Stimulated activated CD4-positive, alpha-beta T cell treated with anti-CD3 and anti-CD28 coated beads, Interleukin-4, amount 100 ng/mL, for 1 hour (primary cell): Measurements from ENCODE around the gene LRRC36.
A peak's percentile ranks its signal among the peaks of the same experiment; 100 is the strongest.

ENCODE experiments used
- DNase-seq: peaks from one replicate; pipeline ENCODE4 v3.0.0-alpha.2; 2020

The LRRC36 gene

DNA sequence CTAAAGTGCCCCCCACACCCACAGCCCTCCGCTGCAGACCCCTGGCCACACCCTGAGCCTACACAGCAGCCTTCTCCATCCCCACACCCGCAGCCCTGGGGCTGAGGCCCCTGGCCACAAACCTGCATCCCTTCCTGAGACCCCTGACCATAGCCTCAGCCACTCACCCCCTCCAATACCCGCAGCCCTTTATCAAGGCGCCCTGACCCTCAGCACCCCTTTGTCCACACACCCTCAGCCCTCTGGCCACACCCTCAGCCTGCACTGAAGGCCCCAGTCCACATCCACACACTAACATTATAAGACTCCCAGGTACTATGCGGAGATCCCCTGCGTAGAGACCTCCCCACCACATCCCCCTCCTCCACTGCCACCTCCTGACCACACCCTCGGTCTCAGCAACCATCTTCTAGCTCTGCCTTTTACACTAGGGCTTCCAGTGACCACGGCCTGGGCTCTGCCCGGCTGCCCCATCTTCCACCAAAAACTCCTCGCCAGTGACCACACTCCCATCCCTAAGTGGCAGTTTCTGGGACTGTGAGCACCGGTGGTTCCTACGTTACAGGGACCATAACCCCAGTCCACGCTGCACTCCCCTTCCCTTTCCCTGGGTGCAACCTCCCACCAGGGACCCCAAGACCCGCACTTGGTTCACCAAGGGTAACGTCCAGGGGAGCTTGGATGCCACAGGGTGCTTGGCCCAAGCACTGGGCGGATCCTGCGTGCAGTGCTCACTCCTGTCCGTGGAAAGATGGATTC is 65.9 kb downstream of the LRRC36 start:
- DNase-seq, result no peak

DNA sequence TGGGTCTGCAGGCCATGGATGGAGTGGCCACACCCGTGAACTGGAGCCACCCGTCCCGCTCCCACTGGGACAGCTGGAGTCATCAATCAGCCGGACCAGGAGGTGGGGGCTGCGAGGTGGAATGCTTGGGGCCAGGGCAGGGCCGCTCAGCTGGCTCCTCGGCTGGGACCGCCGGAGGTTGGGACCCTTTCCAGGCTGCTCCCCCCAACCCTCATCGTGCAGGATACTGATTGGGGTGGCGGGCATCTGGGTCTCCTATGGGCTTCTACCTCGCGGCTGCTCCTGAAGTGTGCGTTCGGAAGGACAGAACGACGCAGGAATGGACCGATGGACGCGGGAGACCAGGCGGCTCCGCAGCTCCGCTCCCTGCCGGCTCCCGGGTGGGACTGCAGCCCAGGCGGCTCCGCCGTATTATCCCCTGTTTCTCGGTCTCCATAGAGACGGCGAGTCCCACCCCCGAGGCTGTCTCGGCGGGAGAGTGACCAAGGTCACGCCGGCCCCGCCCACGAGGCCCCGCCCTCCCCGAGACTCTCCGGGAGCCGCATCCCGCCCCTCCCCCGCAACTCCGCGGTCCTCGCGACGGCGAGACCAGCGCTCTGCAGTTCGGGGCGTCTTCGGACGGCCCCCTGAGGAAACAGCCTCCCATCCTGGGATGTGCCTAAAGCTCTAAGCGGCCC is 66.6 kb downstream of the LRRC36 start, which contains the start of gene TPPP3:
TSS of gene TPPP3 (minus strand) at position 388 of the 677 bp plus-strand sequence. CDS start 2,387 bp downstream, outside the sequence.
- DNase-seq, result peak; percentile 42

DNA sequence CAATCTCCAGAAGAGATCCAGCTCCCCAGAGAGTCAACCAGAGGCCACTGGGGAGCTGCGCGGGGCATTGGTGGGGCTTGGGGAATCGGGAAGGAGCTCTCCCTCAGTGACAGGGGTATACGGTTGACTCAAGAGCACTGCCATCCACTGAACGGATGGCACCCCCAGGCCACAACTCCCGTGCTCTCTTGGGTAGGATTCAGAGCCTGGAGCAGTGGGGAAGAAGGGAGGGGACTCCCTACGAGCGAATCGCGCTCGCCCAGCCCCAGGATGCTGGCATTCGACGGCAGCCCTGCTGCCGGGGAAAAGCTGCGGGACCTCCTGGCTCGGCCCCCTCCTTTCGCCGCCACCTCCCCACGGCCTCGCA is 67.2 kb downstream of the LRRC36 start:
- DNase-seq, result no peak

DNA sequence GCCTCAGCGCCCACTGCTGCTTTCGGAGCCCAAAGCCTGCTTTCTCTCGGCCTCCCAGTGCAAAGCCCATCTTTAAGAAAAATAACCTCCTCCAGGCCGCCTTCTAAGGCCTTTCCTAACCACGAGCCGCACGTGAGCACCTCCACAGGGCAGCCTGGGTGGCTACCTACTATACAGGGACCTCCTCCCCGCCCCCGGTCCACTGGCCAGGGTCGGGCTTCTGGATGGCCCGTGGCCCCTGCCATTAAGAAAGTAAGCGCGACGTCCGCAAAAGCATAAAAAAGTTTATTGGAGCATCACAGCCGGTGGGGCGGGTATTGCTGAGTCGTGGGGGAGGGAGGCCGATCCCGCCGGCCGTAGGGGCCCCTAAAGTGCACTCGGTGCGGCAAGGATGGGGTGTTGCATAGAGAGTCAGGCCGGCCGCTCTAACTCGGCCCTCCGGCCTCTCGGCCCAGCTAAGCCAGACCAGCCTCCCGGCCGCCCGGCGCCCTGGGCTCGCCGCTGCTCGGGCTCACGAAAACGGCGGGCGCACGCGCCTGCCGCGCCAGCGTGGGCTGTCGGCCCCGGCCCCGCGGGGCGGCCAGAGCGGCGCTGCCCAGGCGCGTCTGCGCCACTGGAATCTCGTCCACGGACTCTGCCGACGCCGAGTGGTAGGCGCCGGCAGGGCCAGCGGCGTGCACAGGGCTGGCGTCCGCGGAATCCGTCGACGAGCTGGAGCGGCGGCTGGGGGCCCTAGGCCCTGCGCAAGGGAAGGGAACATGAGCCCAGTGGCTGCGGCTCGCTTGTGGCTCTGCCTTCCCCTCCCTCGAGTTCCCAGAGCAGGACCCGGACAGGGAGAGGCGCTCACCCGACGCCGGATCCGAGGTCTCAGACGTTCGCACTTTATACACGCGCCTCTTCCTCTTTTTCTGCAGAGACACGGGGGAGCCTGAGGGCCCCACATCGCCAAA is 67.8 kb downstream of the LRRC36 start:
- DNase-seq, result no peak

DNA sequence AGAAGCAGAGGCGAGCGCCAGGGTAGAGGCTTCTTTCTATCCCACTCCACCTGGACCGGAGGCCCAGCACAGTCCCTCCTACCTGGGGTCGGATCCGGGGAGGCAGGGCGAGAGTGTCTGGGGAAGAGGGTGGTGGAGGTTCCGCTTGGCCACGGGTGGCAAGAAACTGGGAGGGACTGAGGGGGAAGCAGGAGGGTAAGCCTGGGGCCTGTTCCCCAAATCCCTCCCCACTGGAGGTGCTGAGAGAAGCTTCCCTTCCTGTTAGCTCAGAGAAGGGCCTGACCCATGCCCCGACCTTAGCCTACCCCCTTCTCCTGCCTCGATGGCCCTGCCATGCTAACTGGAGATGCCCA is 68.5 kb downstream of the LRRC36 start:
- no peak for DNase-seq

DNA sequence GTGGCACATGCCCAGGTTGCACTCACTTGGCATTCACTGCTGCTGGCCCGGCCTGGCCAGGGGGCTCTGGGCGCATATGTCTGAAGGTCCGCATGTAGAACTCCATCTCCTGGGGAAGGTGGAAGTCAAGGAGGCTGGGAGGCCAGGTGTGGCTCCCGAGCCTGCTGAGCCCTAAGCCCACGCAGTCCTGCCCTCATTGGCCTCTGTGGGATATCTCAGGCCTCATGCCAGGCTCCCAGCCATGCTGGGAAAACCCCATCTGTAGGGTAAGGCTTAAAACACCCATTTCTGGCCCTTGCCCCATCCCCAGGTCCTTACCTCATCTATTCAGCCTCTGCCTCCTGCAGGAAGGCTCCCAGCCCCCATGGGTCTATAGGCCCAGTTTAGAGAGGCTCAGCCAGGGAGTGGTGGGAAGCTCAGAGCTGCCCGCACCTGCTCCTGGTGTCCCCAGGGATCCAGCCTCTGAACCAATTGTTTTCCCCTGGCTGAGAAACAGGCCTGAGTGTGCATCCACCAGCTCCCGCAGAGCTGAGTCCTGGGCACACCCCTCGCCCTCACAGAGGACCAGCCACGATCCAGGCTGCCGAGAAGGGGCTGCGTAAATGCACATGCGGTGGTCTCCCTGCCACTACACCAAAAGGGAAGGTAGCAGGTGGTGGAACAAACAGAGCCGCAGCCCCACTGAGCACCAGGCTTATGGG is 69.0 kb downstream of the LRRC36 start:
- DNase-seq, result no peak

DNA sequence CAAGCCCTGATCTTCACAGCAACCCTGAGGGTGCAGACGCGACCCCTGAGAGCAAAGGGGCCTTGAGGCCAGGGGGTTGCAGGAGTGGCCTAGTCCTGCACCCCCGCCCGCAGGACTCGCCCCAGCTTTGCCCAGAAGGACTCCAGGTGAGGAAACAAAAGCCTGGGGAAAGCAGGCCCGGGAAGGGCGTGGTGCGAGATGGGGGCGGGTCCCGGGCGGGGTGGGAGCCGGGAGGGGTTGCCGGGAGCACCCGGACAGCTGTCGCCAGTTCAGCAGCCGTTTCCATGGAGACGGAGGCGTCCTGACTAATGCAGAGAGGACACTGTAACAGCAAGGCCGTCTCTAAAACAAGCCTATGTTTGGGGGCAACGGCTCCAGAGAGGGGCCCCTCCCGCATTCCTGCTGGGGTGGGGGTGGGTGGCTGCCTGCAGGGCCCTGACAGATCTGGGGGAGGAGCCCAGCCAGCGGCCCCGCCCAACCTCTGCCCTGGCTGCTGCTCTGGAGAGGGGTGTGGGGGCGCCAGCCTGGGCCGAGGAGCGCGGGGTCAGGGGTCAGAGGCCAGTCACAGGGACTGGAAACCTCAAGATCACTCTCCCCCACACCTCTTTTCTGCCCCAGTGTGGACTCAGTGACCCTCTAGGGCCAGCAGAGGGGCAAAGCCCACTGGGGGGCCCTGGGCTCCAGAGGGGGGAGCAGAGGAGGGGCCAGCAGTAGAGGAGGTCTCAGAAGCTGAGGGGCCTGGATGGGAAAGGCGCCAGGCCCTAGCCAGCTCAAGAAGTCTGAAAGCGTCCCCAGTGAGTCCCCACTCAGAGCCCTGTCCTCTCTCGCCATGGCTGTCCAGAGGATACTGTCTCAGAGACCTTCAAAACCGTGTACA is 69.8 kb downstream of the LRRC36 start:
- no peak for DNase-seq

DNA sequence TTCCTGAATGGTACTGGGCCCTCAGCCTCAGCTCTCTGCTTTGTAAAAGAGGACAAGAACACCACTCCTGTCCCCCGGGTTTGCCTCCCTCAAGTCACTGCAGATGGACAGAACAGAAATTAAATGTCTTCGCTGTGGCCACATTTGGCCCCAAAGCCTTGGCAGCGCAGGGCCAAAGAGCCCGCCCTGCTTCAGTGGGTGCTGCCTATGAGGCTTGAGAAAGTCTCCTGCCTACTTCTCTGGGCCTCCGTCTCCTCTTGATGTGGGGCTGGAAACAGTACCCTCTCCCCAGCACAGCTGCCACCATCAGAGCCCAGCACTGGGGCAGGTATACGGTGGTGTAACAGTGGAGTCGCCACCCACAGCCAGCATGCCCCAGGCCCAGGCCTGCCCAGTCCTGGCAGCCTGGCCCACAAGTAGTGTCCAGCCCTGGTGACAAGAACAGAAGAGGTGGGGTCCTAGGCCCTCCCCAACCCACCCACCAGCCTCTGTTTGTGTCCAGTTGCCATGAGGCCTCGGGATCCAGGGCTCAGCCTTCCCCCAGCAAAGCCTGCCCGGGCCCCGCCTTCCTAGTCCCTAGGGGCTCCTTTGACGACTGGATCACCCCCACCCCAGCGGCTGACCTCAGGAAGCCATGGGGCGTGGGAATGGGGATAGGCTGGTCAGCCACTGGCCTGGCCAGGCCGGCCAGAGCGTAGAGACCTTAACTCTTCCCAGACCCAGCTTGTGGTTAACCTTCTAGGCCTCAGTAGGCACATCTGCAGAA is 70.6 kb downstream of the LRRC36 start:
- DNase-seq, result no peak

DNA sequence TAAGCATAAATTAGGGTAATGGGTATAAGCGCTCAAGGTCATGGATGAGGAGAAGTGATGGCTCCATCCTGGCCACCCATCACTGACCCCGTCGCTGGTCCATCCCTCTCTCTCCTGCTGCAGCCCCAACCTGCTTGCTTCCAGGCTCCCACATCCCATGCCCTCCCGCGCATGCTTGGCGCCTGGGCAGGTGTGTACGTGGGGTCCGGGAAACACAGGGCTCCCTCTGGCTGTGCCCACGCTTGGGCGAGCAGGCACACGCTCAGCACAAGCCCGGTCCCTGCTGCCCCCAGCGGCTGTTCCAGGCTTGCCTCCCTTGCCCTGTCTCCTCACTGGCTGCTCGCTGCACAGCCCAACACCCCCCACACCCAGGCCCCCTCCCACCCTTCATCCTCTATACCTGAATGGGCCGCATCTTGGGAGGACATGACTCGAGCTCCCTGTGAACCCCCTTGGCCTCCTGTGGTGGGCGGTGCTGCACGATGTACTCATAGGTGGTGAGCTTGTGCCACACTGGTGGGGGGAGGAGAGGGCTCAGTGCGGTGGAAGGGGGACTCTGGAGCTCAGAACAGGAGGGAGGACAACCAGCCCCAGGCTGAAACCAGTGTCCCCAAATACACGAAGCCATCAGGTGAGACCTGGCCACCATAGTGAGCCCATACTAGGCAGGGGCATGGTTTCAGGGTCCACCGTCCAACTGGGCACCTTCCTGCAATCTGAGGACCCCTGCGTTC is 71.4 kb downstream of the LRRC36 start:
- DNase-seq, result no peak

DNA sequence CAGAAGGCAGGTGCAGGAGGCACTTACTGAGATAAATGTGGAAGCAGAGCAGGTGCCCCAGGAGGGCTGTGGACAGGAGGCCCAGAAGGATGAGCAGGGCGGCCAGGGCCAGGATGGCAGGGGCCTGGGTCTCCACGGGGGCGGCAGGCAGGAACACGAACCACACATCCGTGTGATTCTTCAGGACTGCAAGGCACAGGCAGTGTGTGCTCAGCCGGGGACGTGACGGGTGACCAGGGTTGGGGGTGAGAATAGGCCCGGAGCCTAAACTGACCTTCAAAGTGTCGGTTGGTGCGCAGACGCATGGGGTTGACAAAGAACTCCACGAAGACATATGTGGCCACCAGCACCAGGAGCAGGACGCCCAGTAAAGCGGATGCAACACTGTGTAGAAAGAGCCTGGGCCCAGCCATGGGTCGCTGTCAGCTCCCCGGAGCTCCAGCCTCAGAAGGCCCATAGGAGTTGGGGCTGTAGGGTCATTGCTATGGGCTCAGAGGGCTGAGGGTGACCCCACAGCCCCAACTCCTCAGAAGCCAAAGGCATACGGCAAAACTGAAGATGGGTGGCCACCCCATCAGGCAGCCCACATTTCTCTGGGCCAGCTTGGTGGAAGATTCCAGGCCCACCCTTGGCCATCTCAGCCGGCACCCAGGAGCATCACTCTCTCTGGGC is 72.1 kb downstream of the LRRC36 start:
- no peak for DNase-seq

DNA sequence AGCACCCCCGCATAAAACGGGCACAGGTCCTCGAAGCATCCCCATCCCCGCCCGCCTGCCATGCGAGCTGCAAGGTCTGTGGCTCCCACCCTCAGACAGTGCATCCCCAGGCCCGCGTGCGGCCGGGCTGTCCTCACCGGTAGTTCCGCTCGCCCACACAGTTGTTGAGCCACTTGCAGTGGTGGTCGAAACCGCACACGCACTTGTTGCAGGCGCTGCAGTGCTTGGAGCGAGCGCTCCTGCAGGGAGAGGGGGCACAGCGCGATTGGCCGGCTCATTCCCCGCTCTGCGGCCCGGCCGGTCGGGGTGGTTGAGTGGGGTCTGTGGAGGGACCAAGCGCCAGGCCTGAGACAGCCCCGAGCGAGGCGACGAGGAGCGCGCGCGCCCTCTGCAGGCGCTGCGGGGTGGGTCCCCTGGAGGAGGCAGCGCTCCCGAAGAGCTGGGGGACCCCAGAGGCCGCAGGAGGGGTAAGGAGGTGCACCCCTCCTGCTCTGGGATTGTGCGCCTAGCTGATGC is 72.7 kb downstream of the LRRC36 start:
- DNase-seq, result peak; percentile 61

DNA sequence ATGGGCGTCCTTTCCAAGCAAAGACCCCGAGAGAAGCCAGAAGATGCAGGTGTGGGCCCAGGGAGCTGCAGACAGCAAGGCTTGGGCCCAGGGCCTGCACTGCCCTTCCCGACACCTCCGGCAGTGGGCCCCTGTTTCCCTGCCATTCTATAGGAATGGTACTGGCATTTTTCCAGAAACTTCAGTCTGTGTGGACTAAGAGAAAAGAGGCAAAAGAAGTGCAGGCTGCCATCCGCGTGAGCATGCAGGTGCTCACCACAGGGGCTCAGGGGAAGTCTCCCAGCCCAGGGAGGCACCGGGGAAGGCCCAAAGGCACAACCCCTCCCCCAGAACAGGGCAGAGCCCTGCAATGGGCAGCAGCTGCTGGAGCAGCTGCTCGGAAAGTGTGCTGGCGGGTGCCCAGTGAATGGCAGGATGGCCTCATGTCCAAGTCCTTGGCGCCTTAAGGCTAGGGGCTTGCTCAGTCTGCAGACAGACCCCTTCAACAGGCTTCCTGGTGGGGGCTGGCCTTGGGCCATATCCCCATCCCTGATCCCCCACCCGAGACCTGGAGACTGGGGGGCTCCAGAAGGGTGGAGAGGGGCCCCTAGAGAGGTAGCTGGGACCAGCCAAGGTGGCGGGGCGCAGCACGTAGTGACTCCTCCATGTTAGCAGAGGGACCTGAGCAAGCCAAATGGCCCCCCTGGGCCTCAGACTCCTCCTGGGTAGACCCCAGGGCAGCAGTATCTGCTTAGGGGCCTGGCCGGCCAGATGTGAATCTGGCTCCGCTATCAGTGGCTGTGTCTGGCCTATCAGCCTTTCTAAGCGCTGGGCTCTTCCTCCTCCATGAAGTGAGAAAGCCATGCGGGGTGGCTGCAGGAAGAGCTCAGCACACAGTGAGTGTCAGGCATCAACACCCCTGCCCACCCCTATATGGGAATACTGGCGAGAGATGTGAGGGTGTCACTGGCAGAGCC is 73.4 kb downstream of the LRRC36 start:
- DNase-seq, result no peak

DNA sequence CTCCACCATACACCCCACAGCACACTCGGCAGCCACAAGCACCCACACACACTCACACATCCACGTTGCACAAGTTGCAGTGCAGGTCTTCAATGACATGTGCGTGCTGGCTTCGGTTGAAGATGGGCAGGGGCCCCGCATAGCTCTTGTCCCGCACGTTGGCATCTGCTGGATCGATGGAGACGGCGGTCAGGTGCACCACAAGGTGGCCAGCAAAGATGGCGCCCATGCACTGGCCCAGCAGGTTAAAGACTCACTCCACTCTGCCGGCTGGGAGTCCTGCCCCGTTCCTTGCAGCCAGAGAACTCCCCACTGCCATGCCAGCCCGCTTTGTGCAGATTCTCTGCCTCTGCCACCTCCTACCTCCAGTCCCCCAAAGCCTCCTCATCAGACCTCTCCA is 74.3 kb downstream of the LRRC36 start:
- no peak for DNase-seq

DNA sequence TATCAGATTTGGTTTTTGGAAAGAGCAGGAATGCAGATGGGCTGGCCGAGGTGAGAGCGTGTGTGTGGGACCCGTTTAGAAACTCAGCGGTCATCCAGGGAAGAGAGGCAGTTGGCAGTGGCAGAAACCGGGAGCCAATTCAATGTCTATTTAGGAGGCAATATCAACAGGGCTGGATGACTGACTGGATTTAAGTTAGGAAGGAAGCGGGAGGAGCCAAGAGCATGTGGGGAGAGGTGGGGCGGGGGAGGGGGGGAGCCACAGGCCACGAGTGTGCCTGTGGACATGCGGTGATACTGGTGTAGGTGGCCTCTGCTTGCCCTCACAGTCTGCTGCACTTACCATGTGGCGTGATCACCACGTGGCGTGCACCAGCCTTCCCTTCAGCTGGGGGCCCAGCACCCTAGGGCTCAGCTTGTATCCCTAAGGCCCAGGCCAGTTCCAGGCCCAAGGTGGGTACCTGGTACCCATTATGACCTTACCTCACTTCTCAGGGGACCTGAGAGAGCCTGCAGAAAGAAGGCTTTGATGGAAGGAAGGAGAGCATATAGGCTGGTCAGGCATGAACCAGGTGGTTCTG is 77.5 kb downstream of the LRRC36 start:
- DNase-seq, result no peak

DNA sequence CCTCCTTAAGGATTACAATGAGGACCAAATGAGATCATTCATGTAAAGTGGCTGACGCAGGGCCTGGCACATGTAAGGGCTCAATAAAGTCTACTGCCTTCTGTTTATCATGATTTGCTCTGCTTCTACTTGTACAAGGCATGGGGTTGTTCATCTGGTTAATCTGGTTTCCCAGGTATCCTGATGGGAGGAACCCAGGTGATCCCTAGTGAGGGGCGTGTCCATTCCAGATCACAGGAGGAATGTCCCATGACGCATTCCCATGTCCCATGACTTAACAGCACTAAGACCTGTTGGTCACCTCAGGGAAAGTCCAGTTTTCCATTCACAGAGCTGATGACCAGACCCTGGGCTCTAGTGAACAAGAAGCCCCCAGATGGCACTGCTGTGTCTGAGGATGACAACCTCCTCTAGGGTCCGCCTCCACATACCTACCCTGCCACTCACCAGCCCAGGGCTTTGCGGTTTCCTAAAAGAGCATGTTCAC is 78.2 kb downstream of the LRRC36 start:
- no peak for DNase-seq

DNA sequence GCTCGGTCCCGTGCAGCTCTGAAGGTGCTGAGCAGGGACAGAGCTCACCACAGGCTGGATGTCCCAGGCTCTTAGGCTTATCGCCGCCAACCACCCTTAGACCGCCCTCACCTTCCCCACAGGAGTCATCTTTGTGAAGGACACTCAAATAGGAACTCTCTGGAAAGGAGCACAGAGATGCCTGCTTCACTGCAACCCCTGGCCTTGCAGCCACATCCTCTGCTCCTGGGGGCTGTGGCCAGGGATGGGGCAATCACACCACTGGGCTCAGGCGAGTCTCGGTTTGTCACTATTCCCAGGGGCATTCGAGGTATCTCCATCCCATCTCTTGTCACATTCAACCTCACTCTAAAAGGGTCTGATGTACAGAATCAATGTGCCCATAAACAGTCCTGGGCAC is 78.7 kb downstream of the LRRC36 start:
- DNase-seq, result no peak

DNA sequence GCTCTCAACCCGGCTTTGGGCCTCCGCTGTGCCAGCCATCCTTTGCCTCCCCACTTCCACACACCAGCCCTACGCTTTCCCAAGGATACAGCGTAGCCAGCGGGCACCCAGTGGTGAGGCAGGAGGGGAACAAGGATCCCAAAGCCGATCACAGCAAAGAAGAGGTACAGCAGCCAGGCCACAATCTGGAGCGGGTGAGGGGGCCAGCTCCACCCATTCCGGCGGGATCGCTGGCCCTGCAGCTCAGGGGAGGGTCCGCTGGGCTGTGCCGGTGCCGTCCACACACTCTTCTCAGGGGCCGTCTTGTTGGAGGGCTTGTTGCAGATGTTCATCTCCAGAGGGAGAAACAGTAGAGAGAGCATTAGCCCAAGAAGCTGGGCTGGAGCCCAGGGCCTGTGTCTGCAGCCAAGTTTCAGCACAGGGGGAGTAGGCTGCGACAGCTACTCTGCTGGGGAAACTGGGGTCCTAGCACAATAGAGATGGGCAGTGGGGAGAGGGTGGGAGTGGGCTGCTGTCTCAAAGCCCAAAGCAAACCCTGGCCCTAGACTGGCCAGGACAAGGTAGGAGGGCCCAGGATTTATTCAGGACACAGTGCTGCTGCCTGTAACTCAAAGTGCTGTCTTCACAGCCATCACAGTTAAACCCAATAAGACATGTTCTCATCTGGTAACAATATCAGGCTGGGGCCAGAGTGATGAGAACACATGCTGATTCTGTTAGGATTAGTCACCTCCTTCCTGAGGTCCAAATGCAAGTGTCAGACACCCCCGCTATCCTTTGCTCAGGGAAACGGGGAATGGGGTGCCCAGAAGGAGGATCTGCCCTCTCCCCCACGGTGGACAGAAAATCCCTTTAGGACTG is 79.7 kb downstream of the LRRC36 start:
- DNase-seq, result no peak
